CD4-positive, CD25-positive, alpha-beta regulatory T cell (primary cell): ENCODE measurements around the gene AGTPBP1. TPM values are rescaled to one million over a fixed set of nuclear protein-coding genes. Genes with fewer than 3 reads are reported as not detected.

Experiments used
- polyA plus RNA-seq, 4 donors: library from polyadenylated mRNA; unstranded; fragments of 300-500 nt; fragmentation: Illumina TruSeq; gene quantifications; one replicate each; pipeline ENCODE4 v1.2.3, GENCODE V29; 2021
- total RNA-seq: library from RNA; stranded (reverse); gene quantifications from one replicate; pipeline ENCODE4 v1.2.3, GENCODE V29; 2022

The AGTPBP1 gene
- total and polyA plus RNA-seq, 5 donors from 2014 or later = 21.1 to 55.6 (median 23.4) TPM

Other genes starting within 250 kb of the AGTPBP1 start
- 21.6 TPM for gene NAA35, start 199.2 kb upstream of the AGTPBP1 start, total RNA-seq
- gene NAA35, start 199.2 kb upstream of the AGTPBP1 start, polyA plus RNA-seq = 10 to 100 TPM; 12.3 to 18.3 (median 14.4) TPM